Activated naive CD4-positive, alpha-beta T cell treated with anti-CD3 and anti-CD28 coated beads, Interleukin-2, amount 50 U/mL, for 72 hours (primary cell): ENCODE results near the gene SLC35B3. TPM values are rescaled to one million over a fixed set of nuclear protein-coding genes. Genes with fewer than 3 reads are reported as not detected.
"Not testable (repeated sequence)": the region's sequence is repeated elsewhere in the genome, so short reads cannot be mapped to it uniquely, and the experiment has no call there.

Experiments
- ATAC-seq, 2 donors: fragments of 150-1000 bp; cut with Tn5 transposase; 2 replicates each; pipeline ENCODE4 v1.10.0; 2021; ENCODE audit warnings: mild to moderate bottlenecking in 2 of 2, moderate library complexity in 2 of 2
- DNase-seq, 2 donors: peaks; one replicate each; pipeline ENCODE4 v3.0.0; 2021 to 2022; ENCODE audit warnings: low spot score in 2 of 2
- H3K27ac Mint-ChIP-seq, 2 donors: one replicate each; pipeline ENCODE4 v1.8.0; 2022; ENCODE audit warnings: mild to moderate bottlenecking in 2 of 2, mixed read lengths in 2 of 2
- H3K36me3 Mint-ChIP-seq, 2 donors: one replicate each; pipeline ENCODE4 v1.8.0; 2022; ENCODE audit warnings: mixed read lengths in 2 of 2
- H3K9me3 Mint-ChIP-seq, 2 donors: one replicate each; pipeline ENCODE4 v1.8.0; 2022; ENCODE audit warnings: mixed read lengths in 2 of 2
- total RNA-seq, 2 donors: library from RNA; stranded (reverse); gene quantifications; one replicate each; pipeline ENCODE4 v1.2.3, GENCODE V29; 2022

SLC35B3 gene
- total RNA-seq, 2 donors from 2014 or later: 5.6 to 6.9 TPM

- Mint-ChIP-seq H3K36me3 (peaks cover 16 to 22% of the 10 kb centered on the region in 2 donors), H3K9me3 (peaks cover 0 to 4% of the 10 kb centered on the region in 2 donors), H3K27ac (no peak overlapping the region)
- ATAC-seq: no peak
- DNase-seq: no peak
Measured at GRCh38 chr6:8432614-8433013, 2.7 kb downstream of the SLC35B3 start.

DNA sequence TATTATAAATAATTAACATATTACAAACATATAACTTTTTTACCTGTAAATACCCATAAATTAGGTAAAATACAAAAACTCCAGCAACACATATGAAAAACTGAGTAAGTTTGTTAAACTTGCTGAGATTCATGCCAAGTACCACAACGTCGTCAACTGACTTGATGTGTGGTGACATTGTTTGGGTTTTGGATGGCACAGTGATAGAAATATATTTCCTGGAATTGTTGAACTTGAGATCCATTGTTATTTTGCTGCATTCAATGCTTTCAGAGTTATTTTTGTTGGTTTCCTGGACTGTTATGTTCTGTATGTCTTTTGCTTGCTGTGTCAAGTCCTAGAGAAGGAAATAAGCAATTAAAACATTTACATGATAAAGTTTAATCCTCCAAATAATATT is 5.5 kb downstream of the SLC35B3 start:
- no peaks in the 10 kb centered on the region for H3K9me3 Mint-ChIP-seq
- ATAC-seq: no peak
- H3K27ac Mint-ChIP-seq: no peak overlapping the region
- no peak for DNase-seq
- peaks cover 10 to 27% of the 10 kb centered on the region in 2 donors for H3K36me3 Mint-ChIP-seq

GRCh38 chr6:8426544-8426943 is 8.8 kb downstream of the SLC35B3 start:
- H3K9me3 Mint-ChIP-seq, H3K27ac Mint-ChIP-seq, DNase-seq, ATAC-seq: not testable (repeated sequence)
- H3K36me3 Mint-ChIP-seq: peaks cover 14 to 22% of the 10 kb centered on the region in 2 donors

GRCh38 chr6:8420031-8420588 is 15.2 kb downstream of the SLC35B3 start:
- no peak overlapping the region for H3K27ac Mint-ChIP-seq
- H3K36me3 Mint-ChIP-seq: peaks cover 6 to 11% of the 10 kb centered on the region in 2 donors
- H3K9me3 Mint-ChIP-seq: no peaks in the 10 kb centered on the region
- ATAC-seq (no peak), DNase-seq (no peak)

GRCh38 chr6:8415913-8416312 is 19.4 kb downstream of the SLC35B3 start:
- no peak for DNase-seq
- Mint-ChIP-seq H3K9me3 (no peaks in the 10 kb centered on the region), H3K36me3 (peaks cover 13 to 18% of the 10 kb centered on the region in 2 donors), H3K27ac (no peak overlapping the region)
- no peak for ATAC-seq

DNA sequence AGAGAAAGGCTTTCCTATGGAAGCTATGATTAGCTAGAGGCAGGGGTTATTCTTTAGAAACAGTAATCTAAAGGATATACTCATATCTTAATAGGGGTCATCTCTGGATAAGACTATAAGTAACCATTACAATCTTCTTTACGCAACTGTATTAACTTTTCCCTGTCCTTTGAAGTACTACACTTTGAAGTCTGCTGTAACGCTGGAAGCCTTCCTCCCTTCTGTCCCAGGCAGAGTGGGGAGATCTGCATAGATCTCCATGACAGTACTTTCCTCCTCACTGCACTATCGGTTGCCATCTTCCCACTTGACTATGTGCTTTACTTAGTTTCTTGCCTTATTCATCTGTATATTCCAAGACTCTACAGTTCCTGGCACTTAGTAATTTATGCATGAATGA is 20.1 kb downstream of the SLC35B3 start:
- DNase-seq: no peak
- Mint-ChIP-seq H3K27ac (no peak overlapping the region), H3K9me3 (no peaks in the 10 kb centered on the region), H3K36me3 (peaks cover 19 to 24% of the 10 kb centered on the region in 2 donors)
- no peak for ATAC-seq

- DNase-seq (no peak), ATAC-seq (no peak)
- H3K9me3 Mint-ChIP-seq: no peaks in the 10 kb centered on the region
- H3K36me3 Mint-ChIP-seq: peaks cover 24 to 28% of the 10 kb centered on the region in 2 donors
- H3K27ac Mint-ChIP-seq: no peak overlapping the region
Measured at GRCh38 chr6:8414844-8415243, 20.5 kb downstream of the SLC35B3 start.

DNA sequence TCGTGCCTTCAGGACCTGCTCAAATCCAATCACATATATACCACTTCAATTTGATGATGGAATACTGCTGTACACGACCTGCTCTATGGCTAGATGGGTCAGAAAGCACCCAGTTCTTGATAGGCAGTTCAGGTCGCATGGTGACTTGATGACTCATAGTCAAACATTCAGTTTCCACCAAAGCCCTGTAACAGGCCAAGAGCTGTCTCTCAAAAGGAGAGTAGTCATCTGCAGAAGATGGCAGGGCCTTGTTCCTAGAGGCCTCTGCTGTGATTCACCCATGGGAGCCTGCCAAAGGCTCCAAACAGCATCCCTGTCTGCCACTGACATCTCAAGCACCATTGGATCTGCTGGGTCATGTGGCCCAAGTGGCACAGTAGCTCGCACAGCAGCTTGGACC is 29.4 kb downstream of the SLC35B3 start:
- DNase-seq, H3K9me3 Mint-ChIP-seq, H3K27ac Mint-ChIP-seq: not testable (repeated sequence)
- peak in 1 of 2 donors; percentile 40 for ATAC-seq
- peaks cover 28 to 40% of the 10 kb centered on the region in 2 donors for H3K36me3 Mint-ChIP-seq

GRCh38 chr6:8402546-8402945 is 32.8 kb downstream of the SLC35B3 start:
- Mint-ChIP-seq H3K9me3 (peaks cover 0 to 3% of the 10 kb centered on the region in 2 donors), H3K27ac (no peak overlapping the region), H3K36me3 (peaks cover 4 to 17% of the 10 kb centered on the region in 2 donors)
- ATAC-seq: no peak
- no peak for DNase-seq

GRCh38 chr6:8400663-8401062 is 34.7 kb downstream of the SLC35B3 start:
- DNase-seq: no peak
- H3K27ac Mint-ChIP-seq: no peak overlapping the region
- peaks cover 0 to 3% of the 10 kb centered on the region in 2 donors for H3K9me3 Mint-ChIP-seq
- peaks cover 4 to 11% of the 10 kb centered on the region in 2 donors for H3K36me3 Mint-ChIP-seq
- ATAC-seq: no peak

DNA sequence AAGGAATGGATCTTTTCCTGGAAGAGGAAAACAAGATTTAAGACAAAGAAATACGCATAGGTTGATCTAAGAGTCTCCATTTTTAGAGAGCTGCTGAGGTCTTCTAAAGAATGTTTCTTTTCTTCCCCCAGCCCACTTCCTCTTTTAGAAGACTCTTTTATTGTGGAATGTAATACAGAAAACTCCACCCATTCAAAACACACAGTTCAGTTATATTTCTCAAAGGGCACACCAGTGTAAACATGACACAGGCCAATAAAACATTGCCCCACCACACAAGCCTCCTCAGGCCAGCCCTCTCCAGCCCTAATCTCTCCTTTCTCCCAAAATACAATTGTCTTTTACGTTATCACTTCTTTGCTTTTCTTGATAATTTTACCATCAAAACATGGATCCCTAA is 42.8 kb downstream of the SLC35B3 start:
- no peak for ATAC-seq
- DNase-seq: no peak
- no peak overlapping the region for H3K27ac Mint-ChIP-seq
- H3K36me3 Mint-ChIP-seq: peaks cover 0 to 7% of the 10 kb centered on the region in 2 donors
- H3K9me3 Mint-ChIP-seq: peaks cover 0 to 7% of the 10 kb centered on the region in 2 donors

- no peak overlapping the region for H3K27ac Mint-ChIP-seq
- no peak for ATAC-seq
- peaks cover 0 to 7% of the 10 kb centered on the region in 2 donors for H3K9me3 Mint-ChIP-seq
- DNase-seq: no peak
- H3K36me3 Mint-ChIP-seq: peaks cover 0 to 6% of the 10 kb centered on the region in 2 donors
Measured at GRCh38 chr6:8391934-8392333, 43.4 kb downstream of the SLC35B3 start.

DNA sequence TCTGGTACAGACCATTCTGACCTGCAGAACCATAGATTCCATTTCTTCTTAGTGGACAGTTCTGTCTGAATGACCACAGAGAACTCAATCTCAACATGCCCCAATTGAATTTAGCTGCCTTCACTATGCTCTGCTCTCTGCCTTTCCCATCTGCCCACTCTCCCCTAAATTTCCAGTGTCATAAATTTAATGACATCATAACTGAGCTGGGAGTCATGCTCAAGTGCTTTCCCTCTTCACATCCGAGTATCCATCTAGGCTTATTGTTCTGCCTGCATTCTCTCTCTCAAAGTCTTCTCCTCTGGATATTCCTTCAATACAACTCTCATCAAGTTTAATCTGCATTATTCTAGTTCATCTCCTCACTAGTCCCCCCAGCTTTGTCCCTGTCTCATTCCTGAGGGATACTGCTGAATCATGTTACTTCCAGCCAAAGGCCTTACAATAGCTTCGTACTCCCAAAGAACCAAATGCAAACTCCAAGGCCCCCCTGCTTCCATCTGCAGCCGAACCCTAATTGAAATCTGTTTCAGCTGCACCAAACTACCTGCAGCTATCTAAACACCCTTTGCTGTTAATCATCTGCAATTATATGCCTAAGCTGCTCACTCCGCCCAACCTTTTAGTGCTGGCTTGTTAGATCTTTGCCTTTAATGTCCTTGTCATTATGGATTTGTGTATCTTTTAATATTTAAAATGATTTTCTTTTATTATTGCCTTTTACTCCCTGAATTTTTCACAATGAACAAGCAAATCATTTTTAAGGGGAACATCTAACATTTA is 46.1 kb downstream of the SLC35B3 start:
- ATAC-seq: no peak
- DNase-seq: no peak
- H3K9me3 Mint-ChIP-seq: peaks cover 0 to 5% of the 10 kb centered on the region in 2 donors
- H3K36me3 Mint-ChIP-seq: no peaks in the 10 kb centered on the region
- H3K27ac Mint-ChIP-seq: no peak overlapping the region

DNA sequence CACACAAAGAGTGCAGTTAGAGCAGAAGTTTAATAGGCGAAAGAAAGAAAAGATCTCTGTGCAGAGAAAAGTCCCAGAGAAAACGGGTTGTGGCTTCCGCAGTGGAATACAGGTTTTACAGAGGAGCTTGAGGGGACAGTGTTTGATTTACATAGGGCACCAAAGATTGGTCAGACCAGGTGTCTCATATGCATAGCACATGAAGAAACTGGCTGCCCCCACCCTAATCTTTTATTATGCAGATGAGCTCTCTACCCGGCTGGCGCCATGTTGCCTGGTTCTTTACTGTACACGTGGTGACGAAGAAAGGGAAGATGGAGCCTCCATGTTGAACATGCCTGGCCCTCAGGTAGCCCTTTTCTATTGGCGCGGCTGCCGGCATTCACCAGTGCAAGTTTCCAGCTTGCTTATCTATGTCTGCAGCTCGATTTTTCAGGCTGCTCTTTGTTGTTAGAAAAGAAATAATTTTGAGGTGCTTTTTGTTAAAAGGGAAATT is 47.4 kb downstream of the SLC35B3 start:
- Mint-ChIP-seq H3K27ac (no peak overlapping the region), H3K9me3 (no peaks in the 10 kb centered on the region), H3K36me3 (no peaks in the 10 kb centered on the region)
- DNase-seq (no peak), ATAC-seq (no peak)

DNA sequence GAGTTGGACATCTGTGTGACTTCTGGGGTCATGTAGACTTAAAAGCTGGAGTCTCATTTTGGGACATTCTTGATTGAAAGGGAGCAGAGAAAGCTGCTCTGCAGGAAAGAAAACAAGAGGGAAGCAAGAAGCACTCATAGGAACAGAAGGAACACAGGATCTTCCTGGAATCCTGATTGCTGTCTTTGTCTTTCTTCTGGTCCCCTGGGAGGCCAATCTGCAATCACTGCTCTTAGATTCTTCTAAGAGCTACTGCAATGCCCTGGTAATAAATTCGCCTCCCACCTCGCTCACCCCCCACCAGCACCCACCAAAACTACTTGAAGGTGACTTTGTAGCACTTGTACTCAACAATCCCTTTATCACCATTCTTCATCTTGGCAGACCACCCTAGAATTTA is 51.8 kb downstream of the SLC35B3 start:
- Mint-ChIP-seq H3K36me3 (peaks cover 0 to 5% of the 10 kb centered on the region in 2 donors), H3K27ac (no peak overlapping the region), H3K9me3 (no peaks in the 10 kb centered on the region)
- ATAC-seq (no peak), DNase-seq (no peak)

GRCh38 chr6:8382434-8382833 is 52.9 kb downstream of the SLC35B3 start:
- no peak overlapping the region for H3K27ac Mint-ChIP-seq

DNA sequence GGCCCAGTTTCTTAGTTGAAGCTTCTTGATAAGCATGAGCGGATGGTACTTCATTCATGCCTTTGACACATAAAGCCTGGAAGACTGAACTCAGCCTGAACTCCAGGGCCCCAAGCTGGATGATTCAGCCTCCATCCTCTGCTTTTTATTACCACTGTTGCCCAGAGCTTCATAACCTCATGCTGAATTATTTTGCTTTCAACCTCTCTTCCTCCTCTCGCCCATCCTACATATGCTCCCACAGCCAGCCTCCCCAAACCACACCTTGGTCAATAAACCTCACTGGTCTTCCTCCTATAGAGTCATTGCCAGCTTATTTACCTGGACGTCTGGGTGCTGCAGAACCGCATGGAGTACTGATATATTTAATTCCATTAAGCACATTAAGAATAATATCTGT is 59.4 kb downstream of the SLC35B3 start:
- DNase-seq (no peak), ATAC-seq (no peak)
- peaks cover 0 to 3% of the 10 kb centered on the region in 2 donors for H3K9me3 Mint-ChIP-seq
- peaks cover 0 to 5% of the 10 kb centered on the region in 2 donors for H3K36me3 Mint-ChIP-seq
- no peak overlapping the region for H3K27ac Mint-ChIP-seq

More at GRCh38 chr6:8382434-8382833, 52.9 kb downstream of the SLC35B3 start:
- H3K36me3 Mint-ChIP-seq: peaks cover 0 to 5% of the 10 kb centered on the region in 2 donors
- ATAC-seq (no peak), DNase-seq (no peak)
- H3K9me3 Mint-ChIP-seq: no peaks in the 10 kb centered on the region
